H1 (cell line): ENCODE measurements around the gene GIMAP4.

ENCODE experiments used
- BRCA1 ChIP-seq: IDR thresholded peaks from 2 replicates; pipeline ENCODE4 v1.6.1; 2012; ENCODE audit warnings: low read depth, low read length, improper control_type of control experiment
- EZH2 ChIP-seq: fragments of 200-600 bp; sonication (generic); IDR thresholded peaks from 2 replicates; pipeline ENCODE4 v1.7.1; 2012; ENCODE audit warnings: low read depth, mild to moderate bottlenecking, moderate library complexity, low read length, inconsistent platforms; ENCODE audit not compliant: severe bottlenecking
- FOSL1 ChIP-seq: IDR thresholded peaks from 2 replicates; pipeline ENCODE4 v1.6.1; 2011; ENCODE audit warnings: mild to moderate bottlenecking, low read depth, low read length, moderate library complexity; ENCODE audit not compliant: insufficient read depth
- HDAC2 ChIP-seq, 2 experiments: fragments of 300-600 bp in 1 of 2; sonication (generic) in 1 of 2; IDR thresholded peaks; 2 replicates each; pipeline ENCODE4 v1.6.1; 2011 to 2012; ENCODE audit warnings: low read depth in 2 of 2, low read length in 2 of 2, mild to moderate bottlenecking in 2 of 2, moderate library complexity in 2 of 2, borderline replicate concordance in 1 of 2, inconsistent platforms in 1 of 2
- HDAC6 ChIP-seq: IDR thresholded peaks from one replicate; pipeline ENCODE4 v1.7.1; 2012; ENCODE audit warnings: low read depth, mild to moderate bottlenecking, inconsistent platforms, low read length, moderate library complexity
- MAX ChIP-seq: IDR thresholded peaks from 2 replicates; pipeline ENCODE4 v1.6.1; 2012; ENCODE audit warnings: inconsistent platforms
- POLR2A ChIP-seq, 2 experiments: IDR thresholded peaks; 1 replicate in 1 of 2; 2 replicates in 1 of 2; pipeline ENCODE4 v1.6.1; 2011; ENCODE audit warnings: low read depth in 2 of 2, low read length in 2 of 2, mild to moderate bottlenecking in 2 of 2; ENCODE audit errors: control extremely low read depth in 1 of 2
- POLR2AphosphoS5 ChIP-seq: IDR thresholded peaks from 2 replicates; pipeline ENCODE4 v1.6.1; 2011; ENCODE audit warnings: low read depth, low read length
- RAD21 ChIP-seq, 2 experiments: IDR thresholded peaks in 1 of 2; conservative IDR thresholded peaks in 1 of 2; 2 replicates each; pipeline ENCODE4 v1.6.1; 2011; ENCODE audit warnings: low read depth in 2 of 2, low read length in 2 of 2, improper control_type of control experiment in 1 of 2, inconsistent platforms in 1 of 2, mild to moderate bottlenecking in 1 of 2, moderate library complexity in 1 of 2
- TF ChIP-seq, protein P1 (sequence below), 3 experiments: IDR thresholded peaks; 1 replicate in 2 of 3; 2 replicates in 1 of 3; pipeline versions ENCODE4 v1.5.1 to v1.6.1; 2011; ENCODE audit warnings: low read length in 3 of 3, mild to moderate bottlenecking in 3 of 3, inconsistent platforms in 2 of 3, low read depth in 1 of 3, moderate library complexity in 1 of 3; ENCODE audit not compliant: insufficient read depth in 1 of 3; ENCODE audit errors: control extremely low read depth in 1 of 3

DNA sequence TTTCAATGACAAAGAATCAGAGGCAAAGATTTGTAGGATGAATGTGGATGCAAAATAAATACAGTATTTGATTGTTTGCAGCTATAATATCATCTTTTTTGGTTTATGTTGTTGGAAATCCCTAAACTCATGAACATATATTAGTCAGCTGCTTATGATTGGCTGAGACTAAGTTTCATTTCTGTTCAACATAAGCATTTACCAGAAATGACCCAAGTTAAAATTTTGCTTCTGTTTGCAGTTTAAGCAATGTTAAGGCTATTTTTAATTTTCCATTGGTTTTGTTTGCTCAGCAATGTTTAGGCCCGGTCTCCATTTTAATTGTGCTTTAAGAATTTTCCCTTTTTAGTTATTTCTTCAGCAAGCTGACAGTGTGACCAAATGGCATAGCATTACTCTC is 43.0 kb downstream of the GIMAP4 start:
- TF ChIP-seq, protein P1, sequence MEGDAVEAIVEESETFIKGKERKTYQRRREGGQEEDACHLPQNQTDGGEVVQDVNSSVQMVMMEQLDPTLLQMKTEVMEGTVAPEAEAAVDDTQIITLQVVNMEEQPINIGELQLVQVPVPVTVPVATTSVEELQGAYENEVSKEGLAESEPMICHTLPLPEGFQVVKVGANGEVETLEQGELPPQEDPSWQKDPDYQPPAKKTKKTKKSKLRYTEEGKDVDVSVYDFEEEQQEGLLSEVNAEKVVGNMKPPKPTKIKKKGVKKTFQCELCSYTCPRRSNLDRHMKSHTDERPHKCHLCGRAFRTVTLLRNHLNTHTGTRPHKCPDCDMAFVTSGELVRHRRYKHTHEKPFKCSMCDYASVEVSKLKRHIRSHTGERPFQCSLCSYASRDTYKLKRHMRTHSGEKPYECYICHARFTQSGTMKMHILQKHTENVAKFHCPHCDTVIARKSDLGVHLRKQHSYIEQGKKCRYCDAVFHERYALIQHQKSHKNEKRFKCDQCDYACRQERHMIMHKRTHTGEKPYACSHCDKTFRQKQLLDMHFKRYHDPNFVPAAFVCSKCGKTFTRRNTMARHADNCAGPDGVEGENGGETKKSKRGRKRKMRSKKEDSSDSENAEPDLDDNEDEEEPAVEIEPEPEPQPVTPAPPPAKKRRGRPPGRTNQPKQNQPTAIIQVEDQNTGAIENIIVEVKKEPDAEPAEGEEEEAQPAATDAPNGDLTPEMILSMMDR (IDR thresholded peaks at IDR 0.05; ENCODE audit: control extremely low read depth in 1 of 3, insufficient read depth in 1 of 3, low read depth in 1 of 3, low read length in 3 of 3): no peak
- TF ChIP-seq POLR2AphosphoS5 (no peak), RAD21 (IDR thresholded peaks at IDR 0.05 in 1 of 2, conservative IDR thresholded peaks at IDR 0.05 in 1 of 2; ENCODE audit: low read depth in 2 of 2, low read length in 2 of 2) (no peak), HDAC6 (no peak), EZH2 (no peak), POLR2A (IDR thresholded peaks at IDR 0.05; ENCODE audit: control extremely low read depth in 1 of 2, low read depth in 2 of 2, low read length in 2 of 2) (no peak), FOSL1 (no peak), BRCA1 (no peak), HDAC2 (IDR thresholded peaks at IDR 0.05; ENCODE audit: borderline replicate concordance in 1 of 2, low read depth in 2 of 2, low read length in 2 of 2) (no peak), MAX (no peak)
